Astrocyte of the cerebellum (primary cell): ENCODE measurements around the gene SPTBN5.

Experiments
- DNase-seq: peaks from one replicate; pipeline ENCODE4 v3.0.0-alpha.2; 2011; ENCODE audit warnings: low read depth
- H3K4me3 ChIP-seq: 2 replicates; pipeline ENCODE4 v1.5.1; 2011; ENCODE audit warnings: mild to moderate bottlenecking, low read depth, low read length, moderate library complexity
- CTCF ChIP-seq: IDR thresholded peaks from 2 replicates; pipeline ENCODE4 v1.5.1; 2012; ENCODE audit warnings: low read length, low read depth, moderate library complexity, mild to moderate bottlenecking; ENCODE audit errors: missing control alignments
- in situ Hi-C: cut with HindIII; loops from 2 replicates; pipeline ENCODE4 v1.10.0; 2017; ENCODE audit warnings: low sequenced_read_pairs

Gene SPTBN5

DNA sequence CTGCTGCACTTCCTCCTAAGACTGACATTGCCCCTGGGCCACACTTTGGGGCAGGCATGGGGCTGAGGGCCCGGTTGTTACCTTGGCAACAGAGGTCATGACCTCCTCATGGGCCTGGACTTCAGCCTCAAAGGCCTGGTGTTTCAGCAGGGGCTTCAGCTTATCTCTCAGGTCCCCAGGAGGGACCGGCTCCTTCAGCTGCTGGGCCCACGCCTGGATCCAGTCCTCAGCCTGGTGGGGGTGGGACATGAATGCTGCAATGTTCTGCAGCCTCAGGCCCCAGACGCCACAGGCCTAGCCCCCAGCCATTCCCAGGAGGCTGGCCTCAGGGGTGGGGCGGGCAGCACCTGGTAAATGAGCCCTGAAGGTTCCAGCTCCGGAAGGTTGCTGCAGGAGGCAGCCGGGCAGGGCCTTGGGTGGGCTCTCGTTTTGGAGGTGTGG lies 27.6 kb downstream of the SPTBN5 start:
- in situ Hi-C loops: no loop called here
- no peak overlapping the region for H3K4me3 ChIP-seq
- no peak for TF ChIP-seq CTCF
- no peak for DNase-seq

- no peak overlapping the region for H3K4me3 ChIP-seq
- no peak for DNase-seq
- in situ Hi-C loops: no loop called here
- no peak for TF ChIP-seq CTCF
Observed at GRCh38 chr15:41865490-41866055, 28.3 kb downstream of the SPTBN5 start.

DNA sequence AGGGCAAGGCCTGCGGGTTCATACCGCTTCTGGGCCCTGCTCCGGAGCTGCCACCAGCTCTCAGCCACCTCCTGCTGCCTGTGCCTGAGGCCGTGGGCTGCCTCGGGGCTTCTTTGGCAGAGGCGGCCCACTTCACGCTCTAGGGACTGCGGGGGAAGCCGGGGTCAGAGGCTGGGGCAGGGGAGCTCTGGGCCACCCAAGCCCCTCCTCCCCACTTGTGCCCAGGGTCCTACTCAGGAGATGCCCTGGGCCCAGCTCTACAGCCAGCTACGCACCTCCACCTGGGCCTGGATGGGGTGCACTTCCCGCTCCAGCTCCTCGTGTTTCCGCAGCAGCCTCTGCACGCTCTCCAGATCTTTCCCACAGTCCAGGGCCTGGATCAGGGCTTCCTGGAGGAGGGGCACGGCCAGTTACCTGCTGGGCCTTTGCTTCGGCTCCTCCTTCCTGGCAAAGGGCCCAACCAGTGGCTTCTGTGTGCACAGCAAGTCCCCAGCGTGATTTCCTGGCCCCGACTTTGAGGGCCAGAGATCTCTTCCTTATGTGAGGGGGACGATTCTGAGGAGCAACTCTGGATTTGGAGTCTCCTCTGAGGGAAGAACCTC lies 31.2 kb downstream of the SPTBN5 start:
- no peak for TF ChIP-seq CTCF
- in situ Hi-C loops: no loop called here

DNA sequence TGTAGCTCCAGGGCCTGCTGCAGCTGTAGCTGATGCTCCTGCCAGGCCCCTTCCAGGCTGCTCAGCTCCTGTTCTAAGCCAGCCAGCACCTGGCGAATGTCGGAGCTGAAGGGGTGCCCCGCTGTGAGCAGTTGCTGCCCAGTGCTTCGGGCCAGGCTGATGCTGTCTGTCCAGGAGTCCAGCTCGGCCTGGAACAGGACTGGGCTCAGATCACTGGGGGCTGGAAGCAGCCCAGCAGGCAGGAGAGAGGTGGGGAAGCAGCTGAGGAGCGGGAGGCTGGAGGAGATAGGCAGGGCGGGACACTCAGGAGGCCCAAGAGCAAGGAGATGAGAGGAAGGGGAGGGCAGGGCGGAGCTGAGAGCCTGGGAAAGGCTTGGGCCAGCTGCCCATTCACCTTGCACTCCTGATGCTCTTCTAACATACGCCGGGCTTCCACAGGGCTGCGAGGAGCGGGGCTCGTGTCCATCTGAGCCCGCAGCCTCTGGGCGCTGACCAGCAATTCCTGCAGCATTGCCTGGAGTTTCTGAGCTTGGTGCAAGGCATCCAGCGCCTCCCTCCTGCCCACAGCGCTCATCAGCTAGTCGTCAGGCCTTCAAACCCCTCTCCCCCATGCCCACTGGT lies 32.0 kb downstream of the SPTBN5 start:
- no peak for TF ChIP-seq CTCF
- H3K4me3 ChIP-seq: no peak overlapping the region
- no peak for DNase-seq
- in situ Hi-C loops: no loop called here

More for the DNA sequence above, 31.2 kb downstream of the SPTBN5 start:
- no peak overlapping the region for H3K4me3 ChIP-seq
- no peak for DNase-seq

GRCh38 chr15:41860049-41860828 lies 33.6 kb downstream of the SPTBN5 start:
- in situ Hi-C loops: no loop called here
- no peak for DNase-seq
- no peak for TF ChIP-seq CTCF

DNA sequence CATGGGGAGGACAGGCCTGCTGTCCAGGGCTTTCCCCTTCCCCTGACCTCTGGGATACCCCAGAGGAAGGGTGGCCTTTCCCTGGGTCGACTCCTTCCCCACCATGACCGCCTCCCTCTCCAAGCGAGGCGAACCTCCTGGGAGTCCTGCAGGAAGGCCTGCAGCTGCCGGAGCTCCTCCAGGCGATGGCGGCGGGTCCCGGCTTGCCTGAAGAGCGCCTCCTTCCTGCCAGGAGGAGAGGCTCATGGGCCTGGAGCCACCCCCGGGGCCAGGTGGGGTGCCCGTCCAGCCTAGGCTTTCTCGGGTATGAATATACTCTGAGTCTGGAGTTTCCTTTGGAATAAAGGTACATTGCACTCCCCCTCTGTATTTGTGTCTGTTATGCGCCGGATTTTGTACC lies 35.1 kb downstream of the SPTBN5 start:
- in situ Hi-C loops: no loop called here
- TF ChIP-seq CTCF: no peak
- DNase-seq: no peak

More at GRCh38 chr15:41860049-41860828, 33.6 kb downstream of the SPTBN5 start:
- H3K4me3 ChIP-seq: no peak overlapping the region

More for the DNA sequence above, 35.1 kb downstream of the SPTBN5 start:
- H3K4me3 ChIP-seq: no peak overlapping the region
